EL (cell line): ENCODE data around the gene MYH13.
A peak's percentile ranks its signal among the peaks of the same experiment; 100 is the strongest.

Experiments used
- DNase-seq: peaks from one replicate; pipeline ENCODE4 v3.0.0-alpha.2; 2016

MYH13 gene

DNA sequence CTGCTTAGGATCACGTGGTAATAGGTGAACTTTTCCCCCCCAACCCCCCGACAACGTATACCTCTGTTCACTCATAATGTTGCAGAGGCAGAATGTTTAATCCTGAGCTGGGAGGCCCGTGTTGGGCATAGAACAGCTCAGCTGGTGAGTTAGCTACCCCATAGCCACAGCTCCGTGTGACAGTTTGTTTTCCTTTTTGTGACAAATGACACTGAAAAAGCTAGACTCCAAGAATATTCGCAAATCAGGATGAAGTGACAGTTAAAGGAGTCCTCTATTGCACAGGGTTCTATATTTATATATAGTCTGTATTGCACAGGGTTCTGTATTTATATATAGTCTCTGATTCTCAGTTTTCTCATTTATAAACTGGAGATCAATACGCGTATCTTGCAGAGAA is 33.8 kb downstream of the MYH13 start:
- DNase-seq: no peak

GRCh38 chr17:10337976-10338375 is 34.8 kb downstream of the MYH13 start:
- DNase-seq: peak; percentile 65

DNA sequence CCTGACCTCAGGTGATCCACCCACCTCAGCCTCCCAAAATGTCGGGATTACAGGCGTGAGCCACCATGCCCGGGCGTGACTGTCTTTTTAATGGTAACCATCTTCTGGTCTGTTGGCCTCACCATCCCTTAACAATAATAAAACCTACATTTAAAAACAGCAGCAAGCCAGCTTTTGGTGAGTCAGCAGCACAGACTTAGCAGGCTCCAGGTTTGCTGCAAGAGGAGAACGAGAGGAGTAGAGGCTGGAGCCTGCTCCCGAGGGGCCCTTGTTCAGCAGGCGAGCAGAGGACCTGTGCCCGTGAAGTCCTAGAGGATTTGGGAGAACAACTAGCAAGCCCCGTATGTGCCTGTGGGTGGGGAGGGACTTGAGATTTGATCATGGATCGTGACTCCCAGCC is 35.7 kb downstream of the MYH13 start:
- no peak for DNase-seq

DNA sequence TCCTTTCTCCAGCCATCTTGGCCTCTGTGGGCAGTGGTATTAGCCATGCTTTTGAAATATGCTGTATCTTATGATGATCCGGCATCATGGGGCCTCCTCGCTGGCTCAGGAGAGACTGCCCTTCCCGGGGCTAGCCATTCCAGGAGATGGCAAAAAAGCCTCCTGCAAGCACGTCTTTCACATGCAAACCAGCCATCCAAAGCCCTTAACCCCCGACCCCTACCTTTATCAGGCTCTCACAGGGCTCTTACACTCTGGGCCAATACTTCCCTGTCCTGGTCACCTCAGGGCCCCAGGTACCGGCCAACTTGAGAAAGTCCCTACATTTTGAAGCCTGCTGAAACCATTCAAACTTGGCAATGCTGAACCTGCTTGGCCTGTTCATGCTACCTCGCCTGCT is 36.4 kb downstream of the MYH13 start:
- no peak for DNase-seq

- DNase-seq: no peak
Observed at GRCh38 chr17:10332515-10332914, 40.3 kb downstream of the MYH13 start.

DNA sequence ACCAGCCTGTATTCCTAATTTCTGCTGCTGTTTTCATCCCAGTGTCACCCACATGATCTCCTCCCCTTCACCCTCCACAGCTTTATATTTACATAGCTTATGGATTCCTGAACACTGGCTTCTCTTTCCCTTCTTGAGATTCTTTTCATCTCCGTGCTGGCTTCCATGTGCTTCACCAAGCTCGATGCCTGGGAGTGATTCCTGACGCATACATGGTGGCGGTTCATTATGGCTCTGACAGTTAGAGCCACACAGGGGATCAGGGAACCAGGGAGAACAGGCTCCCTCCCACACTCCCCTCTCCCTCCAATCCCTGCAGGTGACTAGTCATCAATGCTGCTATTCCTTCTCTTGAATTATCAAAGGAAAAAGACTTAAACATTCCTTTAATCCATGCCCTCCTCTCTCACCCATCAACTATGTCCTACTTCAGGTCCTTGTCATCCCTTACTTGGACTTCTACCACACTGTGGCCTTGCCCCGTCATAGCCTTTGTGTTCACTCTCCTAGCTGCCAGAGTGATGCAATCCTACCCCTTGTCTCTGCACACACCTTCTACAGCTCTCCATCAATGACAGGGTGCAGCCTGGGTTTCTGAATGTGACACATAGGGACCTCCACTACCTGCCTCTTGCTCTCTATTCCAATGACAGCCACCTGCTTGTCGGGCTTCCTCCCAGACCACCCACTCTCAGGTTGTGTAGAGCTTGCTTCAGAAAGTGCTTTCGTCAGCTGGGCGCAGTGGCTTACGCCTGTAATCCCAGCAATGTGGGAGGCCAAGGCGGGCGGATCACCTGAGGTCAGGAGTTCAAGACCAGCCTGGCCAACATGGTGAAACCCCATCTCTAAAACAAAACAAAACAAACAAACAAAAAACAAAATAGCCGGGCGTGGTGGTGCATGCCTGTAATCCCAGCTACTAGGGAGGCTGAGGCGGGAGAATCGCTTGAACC is 43.6 kb downstream of the MYH13 start:
- DNase-seq: no peak

DNA sequence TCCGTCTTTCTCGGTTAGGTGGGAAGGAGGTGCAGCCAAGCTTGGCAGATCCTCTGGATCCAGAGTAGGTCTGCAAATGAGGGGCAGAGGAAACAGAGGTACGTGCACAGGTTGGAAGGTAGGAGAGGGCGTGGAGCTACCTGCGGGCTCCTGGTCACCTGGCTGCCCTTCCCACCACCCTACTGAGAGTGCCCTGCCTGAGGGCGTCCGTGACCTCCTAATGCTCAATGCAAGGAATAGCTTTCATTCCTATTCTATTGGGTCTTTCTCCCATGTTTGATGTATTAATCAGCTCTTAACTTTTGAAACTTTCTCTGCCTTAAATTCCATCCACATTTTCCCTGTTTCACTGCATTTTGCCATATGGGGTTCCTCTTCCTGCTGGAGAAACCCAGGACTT is 44.6 kb downstream of the MYH13 start:
- DNase-seq: no peak

DNA sequence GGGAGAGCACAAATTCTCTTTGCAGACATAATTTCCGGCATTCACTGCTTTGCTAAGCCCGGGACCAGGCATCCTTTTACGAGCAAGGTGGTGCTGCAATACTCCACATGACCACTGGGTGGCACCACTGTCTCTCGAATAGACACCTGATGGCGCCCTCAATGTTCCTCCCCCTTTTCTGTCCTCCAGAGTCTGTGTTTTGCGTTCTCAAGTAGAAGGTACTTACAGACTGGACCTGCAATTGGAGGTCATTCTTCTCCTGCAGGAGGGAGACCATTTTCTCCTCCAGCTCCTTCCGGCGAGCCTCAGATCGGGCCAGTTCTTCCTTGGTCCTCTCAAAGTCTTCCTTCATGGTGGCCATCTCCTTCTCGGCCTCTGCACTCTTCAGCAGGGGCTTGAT is 45.2 kb downstream of the MYH13 start:
- peak; percentile 79 for DNase-seq

- no peak for DNase-seq
Observed at GRCh38 chr17:10325031-10325695, 47.6 kb downstream of the MYH13 start.

- no peak for DNase-seq
Observed at GRCh38 chr17:10323812-10324610, 48.8 kb downstream of the MYH13 start.

DNA sequence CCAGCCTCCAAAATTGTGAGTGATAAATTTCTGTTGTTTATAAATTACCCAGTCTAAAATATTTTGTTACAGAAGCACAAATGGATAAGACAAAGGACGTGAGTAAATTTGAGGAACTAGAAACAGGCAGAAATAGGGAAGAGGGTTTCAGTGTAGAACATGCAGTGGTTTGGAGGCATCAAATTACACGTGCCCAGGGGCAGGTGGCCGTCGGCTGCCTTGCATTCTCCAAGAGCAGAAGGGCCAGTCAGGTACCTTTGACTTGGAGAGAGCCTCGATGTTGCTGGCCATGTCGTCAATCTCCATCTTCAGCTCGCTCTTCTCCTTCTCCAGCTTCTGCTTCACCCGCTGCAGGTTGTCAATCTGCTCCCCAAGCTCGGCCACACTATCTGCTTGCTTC is 54.3 kb downstream of the MYH13 start:
- no peak for DNase-seq

DNA sequence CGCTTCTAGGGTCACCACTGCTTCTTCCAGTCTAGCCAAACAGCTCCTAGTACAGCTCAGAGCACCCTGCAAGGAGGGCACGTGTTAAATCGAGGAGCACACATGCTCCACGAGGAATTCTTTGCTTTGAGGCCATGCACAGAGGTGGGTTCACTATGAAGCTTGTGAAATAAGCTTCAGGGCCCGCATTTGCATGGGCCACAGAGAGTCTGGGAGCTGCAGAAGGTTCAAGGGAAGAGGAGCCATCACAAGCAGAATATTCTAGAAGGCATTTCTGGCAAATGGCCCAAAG is 55.3 kb downstream of the MYH13 start:
- no peak for DNase-seq

- DNase-seq: peak; percentile 60
Observed at GRCh38 chr17:10316801-10317542, 55.8 kb downstream of the MYH13 start.

GRCh38 chr17:10314329-10314728 is 58.5 kb downstream of the MYH13 start:
- DNase-seq: no peak

DNA sequence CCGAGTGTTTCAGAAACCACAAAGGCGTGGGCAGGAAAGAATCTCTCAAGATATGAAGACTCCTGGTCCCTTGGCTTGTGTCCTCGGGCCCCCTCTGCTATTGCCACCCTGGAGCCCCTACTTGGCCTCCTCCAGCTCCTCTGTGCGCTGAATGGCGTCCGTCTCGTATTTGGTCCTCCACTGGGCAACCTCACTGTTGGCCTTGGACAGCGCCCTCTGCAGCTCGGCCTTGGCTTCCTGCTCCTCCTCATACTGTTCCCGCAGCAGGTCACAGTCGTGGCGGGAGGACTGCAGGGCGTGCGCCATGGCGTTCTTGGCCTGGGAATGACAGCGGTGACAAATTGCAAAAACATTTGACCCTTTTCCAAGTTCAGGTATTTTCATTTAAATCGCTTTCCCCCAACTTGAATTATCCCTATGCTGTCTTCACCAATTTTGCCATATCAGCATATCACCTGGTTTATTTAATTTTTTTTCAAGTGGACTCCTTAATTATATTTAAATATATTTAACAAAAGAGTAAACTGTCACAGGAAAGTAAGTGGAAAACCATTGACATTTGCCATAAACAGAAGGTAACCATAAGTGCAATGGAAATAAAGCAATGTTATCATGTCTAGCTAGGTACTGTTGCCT is 59.7 kb downstream of the MYH13 start:
- no peak for DNase-seq

- no peak for DNase-seq
Observed at GRCh38 chr17:10311131-10311530, 61.7 kb downstream of the MYH13 start.

DNA sequence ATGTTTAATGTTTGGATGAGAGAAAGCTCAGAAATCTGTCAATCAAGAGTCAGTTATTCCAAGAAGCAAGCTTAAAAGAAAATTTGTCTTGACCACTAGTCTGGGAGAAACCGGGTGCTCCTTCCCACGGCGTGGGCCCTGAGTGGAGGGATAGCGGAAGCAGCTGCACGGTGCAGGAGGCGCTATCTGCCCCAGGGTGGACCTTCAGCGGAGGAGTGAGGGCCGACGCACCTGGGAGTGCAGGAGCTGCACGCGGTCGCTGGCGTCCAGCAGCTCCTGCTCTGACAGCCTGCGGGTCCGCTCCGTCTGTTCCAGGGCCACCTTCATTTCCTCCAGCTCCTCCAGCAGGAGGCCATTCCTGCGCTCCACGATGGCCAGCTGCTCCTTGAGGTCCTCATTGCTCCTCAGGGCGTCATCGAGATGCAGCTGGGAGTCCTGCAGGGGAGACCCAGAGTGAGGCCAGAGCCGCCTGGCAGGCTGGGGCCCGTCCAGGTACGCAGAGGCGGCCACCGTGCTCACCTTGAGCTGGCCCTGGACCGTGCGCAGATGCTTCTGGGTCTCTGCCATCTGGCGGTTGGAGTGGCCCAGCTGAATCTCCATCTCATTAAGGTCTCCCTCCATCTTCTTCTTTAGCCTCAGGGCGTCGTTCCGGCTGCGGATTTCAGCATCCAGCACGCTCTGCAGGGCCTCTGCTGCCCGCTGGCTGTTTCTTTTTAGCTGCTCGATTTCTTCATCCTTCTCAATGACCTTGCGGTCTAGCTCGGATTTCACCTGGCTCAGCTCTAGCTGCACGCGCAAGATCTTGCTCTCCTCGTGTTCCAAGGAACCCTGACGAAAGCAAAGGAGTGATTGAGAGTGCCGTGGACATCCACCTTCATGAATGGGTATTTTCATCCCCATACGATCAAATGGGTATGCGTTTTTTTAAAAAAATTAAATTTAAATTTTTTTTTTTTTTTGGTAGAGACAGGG is 63.5 kb downstream of the MYH13 start:
- no peak for DNase-seq

- no peak for DNase-seq
Observed at GRCh38 chr17:10306585-10306984, 66.2 kb downstream of the MYH13 start.

GRCh38 chr17:10305398-10305797 is 67.4 kb downstream of the MYH13 start:
- no peak for DNase-seq

- DNase-seq: no peak
Observed at GRCh38 chr17:10304758-10305300, 68.0 kb downstream of the MYH13 start.

- no peak for DNase-seq
Observed at GRCh38 chr17:10297691-10298090, 75.1 kb downstream of the MYH13 start.
